K562 (cell line): ENCODE data around the gene ZNF12.
"Not testable (repeated sequence)": the region's sequence is repeated elsewhere in the genome, so short reads cannot be mapped to it uniquely, and the experiment has no call there.

Source experiments
- BHLHE40 ChIP-seq: IDR thresholded peaks from 2 replicates; pipeline ENCODE4 v1.6.1; 2011; ENCODE audit warnings: low read length, improper control_type of control experiment
- HIVEP1 ChIP-seq: fragments of 250-450 bp; sonication (Bioruptor Pico); IDR thresholded peaks from 2 replicates; pipeline ENCODE4 v1.4.0; 2020; ENCODE audit warnings: mild to moderate bottlenecking
- IFI16 ChIP-seq: fragments of 250-450 bp; sonication (Bioruptor Pico); IDR thresholded peaks from 2 replicates; pipeline ENCODE4 v2.1.2; 2022; ENCODE audit warnings: mild to moderate bottlenecking, inconsistent platforms
- POLR2AphosphoS2 ChIP-seq: IDR thresholded peaks from 2 replicates; pipeline ENCODE4 v1.6.1; 2012; ENCODE audit warnings: low read length, improper control_type of control experiment

GRCh38 chr7:6670851-6671250 lies 35.9 kb downstream of the ZNF12 start:
- not testable (repeated sequence) for TF ChIP-seq HIVEP1 (CRISPR knock-in tag); POLR2AphosphoS2; IFI16; BHLHE40
